T follicular helper cell (primary cell): ENCODE data around the gene TRERF1.

Experiments used
- DNase-seq: peaks from one replicate; pipeline ENCODE4 v3.0.0-alpha.2; 2020; ENCODE audit warnings: low read depth

The TRERF1 gene

DNA sequence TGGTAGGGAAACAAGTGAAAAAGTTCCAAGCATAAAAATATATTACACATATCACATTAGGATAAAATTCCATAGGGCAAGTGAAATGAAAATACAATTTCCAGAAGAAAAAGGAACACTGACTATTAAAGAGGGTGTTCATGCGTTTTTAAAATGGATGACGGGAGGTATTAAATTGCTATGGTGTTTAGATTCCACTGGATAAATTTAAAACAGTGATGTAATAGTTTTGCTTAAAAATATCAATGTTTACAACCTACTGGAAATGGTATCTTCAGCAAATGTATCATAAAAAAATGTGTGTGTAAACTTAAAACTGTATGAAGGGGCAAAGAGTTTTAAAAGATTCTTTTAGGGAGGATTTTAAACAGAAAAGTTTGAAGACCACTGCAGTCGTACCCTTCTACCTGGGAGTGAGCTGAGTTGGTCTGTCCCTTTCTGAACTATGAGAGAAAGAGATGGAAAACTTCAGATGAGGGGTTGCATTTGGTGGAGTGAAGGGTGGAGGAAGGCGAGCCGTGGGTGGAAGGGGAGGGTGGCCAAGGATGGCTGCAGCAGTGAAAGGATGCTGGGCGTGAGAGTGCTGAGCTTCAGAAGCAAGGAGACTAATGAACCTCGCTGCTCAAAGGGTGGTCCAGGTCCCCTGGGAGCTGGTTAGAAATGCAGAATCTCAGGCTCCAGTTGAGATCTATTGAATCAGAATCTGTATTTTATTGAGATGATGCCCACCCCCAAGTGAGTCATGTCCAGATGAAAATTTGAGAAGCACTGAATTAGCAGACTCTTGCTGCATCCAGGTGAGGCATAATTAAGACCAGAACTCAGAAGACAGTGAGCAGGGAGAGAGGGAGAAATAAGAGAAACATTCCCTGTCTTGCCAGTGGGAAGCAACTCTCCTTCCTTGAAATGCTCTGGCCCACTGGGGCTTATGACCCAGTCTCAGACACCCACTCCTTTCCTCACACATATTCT, 179.6 kb downstream of the TRERF1 start:
- no peak for DNase-seq

DNA sequence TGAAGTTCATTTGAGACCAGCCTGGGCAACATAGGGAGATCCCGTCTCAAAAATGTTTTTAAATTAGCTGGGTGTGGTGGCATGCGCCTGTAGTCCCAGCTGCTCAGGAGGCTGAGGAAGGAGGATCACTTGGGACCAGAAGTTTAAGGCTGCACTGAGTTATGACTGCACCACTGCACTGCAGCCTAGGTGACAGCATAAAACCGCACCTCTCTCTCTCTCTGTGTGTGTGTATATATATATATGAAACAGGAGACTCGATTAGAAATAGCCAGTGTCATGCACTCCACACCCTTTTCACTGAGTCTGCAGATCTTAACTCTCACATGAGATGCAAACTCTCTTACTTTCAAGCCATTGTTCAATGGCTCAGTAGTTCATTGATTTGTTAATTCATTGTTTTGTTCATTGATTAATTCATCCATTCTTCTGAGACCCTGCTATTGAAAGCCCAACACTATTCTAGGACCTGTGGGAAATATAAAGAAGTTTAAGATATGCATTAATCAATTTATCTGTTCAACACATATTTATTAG, 181.7 kb downstream of the TRERF1 start:
- DNase-seq, result no peak

DNA sequence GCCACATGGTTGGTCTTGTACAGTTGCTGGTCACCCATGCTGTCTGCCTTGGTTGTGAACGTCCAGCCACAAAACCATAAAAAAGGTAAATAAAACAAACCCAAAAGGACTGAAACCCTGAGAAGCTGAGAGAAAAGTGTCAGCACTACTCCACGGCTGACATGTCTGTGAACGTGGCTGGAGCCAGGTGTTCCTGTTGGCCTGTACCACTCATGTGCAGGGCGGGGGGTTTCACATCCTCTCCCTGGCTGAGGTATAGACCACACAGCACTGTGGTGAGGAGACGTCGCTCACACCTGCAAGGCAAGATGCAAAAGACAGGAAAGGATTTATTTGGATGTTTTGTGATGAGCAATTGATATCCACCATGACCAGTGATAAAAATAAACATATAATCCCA, 182.2 kb downstream of the TRERF1 start:
- no peak for DNase-seq

DNA sequence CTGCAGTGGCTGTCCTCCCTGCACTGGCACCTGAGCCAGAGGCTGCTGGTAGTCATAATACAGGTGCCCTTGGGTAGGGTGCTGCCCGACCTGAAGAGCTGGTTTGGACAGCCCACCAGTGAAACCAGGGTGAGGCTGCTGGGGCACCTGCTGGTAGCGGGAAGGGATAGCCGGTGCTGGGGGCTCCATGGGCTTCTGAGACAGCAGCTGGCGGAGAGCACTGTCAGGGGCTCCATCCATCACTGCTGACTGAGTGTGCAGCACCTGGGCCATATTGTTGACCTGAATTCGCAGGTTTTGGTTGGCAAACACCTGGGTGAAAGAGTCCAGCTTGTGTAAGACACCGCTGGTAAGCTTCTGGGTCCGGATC, 182.9 kb downstream of the TRERF1 start:
- no peak for DNase-seq

DNA sequence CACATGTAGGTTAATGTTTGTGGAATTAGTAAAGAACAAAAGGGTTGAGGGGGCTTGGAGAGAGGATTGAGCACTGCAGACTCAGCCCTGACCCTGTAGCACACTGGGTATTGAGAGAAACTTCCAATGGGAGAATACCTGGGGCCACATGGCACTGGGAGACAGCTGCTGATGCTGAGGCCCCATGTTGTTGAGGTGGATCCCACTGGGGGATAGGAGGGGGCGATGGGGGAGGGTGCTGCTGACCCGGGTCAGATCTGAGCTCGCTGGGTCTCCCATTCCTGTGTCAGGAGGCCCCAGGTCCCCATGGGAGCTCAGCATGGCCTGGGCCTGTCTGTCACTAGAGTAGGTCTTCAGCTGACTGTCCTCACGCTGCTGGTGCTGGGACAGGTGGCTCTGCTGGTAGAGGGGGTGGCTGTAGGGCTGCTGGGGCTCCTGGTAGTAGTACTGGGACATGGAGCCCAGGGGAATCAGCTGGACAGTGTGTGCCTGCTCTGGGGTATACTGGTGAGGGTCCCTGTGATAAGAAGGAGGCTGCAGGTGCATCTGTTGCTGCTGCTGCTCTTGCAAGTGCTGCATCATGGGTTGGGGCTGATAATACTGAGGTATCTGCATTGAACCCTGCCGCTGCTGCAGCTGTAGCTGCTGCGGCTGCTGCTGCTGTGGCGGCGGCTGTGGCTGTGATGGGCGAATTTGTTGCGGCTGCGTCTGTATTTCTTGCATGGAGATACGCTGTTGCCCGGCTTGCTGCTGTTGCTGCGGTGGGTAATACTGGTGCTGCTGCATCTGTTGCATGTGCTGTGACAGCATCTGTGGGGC, 183.5 kb downstream of the TRERF1 start:
- DNase-seq, result no peak

DNA sequence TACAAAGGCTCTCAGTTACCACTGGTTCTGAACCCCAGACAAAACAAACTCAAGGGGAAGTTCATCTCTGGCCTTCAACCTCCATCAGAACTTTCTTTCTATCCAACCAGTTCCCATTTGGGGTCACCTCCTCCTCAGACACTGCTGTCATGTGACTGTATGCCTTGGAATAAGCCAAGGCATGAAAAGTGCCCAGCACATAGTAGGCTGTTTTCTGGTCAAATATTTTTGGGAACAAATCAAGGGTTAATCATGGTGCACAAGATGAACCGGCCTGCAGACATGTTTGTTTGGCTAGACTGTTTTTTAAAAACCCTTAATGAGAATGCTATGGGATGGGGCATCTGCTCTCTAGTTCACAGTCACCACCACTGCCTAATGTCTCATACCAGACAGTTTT, 185.2 kb downstream of the TRERF1 start:
- no peak for DNase-seq

DNA sequence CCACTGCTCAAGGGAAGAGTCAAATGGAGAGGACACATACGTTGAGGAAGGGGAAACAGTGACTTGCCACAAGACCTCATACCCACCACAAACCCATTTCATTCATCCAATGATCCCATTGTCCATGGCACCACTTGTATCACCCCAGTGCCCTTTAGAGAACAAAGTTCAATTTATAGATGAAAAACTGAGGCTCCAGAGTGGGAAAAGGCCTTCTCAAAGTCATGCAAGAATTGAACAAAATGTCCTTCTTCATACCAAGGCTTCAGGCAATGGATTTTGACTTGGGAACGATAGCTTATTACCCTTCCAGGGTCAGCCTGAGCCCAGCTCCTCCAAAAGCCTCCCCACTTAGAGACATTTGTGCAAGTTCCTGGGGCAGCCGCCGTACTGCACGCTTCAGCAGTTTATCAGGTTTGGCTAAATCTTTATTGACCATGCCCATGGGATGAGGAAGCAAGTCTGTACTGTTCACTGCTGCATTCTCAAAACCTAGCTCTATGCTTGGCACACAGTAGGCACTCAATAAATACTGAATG, 186.8 kb downstream of the TRERF1 start:
- no peak for DNase-seq

DNA sequence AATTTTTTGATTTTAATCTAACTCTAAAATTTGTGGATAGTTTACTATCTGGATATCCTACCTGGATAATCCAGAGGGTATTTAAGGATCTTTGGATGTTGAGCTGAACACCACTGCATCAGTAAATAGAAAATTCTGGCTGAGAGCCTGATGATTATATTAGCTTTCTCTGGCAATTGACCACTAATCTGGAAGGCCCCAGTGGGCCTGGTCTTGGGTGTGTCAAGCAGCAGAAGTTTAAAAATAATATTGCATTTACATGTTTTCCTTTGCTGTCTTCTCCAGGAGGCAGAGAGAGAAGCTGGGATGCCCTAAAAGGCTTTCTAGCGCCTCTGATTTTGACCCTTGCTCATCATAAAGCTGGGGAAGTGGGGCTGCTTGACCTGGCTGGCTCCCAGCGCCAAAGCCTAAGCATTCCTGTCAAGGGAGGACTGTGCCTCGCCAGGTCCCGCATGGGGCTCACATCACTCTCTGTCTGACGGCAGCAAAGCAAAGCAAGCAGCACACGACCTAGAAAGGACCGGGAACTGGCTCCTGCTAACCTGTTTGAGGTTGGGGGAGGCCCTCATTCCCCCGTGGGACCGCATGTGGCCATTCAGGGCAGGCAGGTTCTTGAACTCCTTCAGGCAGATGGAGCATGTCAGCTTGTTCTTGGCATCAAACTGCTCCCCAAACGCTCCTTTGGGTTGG, 187.4 kb downstream of the TRERF1 start:
- DNase-seq, result no peak

DNA sequence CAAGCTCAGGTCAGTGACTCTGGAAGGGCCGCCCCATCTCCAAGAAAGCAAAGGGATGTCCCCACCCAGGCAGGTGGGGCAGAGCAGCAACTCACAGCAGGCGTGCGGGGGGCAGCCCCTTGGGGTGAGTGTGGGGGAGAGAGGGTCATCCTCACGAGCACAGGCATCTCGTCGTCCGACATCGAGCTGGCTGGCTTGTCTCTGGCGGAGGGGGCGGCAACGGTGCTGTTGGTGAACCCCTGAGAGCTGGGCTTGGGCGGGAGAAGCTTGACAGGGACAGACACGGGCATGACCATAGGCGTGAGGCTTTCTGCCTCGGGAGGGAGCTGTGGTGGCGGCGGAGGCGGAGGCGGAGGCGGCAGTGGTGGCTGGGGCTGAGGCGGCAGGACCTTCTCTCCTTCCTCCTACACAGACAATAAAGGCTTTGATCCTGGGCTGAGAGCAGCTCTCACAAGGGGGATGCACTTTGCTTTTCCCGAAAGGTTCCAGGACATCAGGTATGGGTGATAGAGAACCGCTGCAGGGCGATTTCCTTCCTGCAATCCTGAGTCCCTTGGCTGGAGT, 188.5 kb downstream of the TRERF1 start:
- no peak for DNase-seq

DNA sequence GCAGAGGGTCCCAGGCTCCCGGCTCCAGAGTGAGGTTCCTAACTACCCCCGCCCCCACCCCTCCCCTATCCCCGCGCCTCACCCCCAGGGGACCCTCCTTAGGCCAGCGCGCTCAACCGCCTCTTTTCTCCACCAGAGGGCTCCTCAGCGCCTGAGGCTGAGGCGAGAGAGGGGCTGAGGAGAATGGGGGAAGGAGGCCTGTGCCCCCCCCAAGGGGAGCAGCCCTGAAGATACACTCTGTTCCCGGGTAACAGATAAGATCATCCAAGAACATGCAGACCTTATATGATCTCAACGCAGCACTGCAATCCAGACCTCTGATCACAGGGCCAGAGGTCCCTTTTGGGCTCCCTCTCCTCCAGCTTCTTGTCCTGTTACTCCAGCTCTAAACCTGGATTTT, 190.8 kb downstream of the TRERF1 start:
- no peak for DNase-seq

DNA sequence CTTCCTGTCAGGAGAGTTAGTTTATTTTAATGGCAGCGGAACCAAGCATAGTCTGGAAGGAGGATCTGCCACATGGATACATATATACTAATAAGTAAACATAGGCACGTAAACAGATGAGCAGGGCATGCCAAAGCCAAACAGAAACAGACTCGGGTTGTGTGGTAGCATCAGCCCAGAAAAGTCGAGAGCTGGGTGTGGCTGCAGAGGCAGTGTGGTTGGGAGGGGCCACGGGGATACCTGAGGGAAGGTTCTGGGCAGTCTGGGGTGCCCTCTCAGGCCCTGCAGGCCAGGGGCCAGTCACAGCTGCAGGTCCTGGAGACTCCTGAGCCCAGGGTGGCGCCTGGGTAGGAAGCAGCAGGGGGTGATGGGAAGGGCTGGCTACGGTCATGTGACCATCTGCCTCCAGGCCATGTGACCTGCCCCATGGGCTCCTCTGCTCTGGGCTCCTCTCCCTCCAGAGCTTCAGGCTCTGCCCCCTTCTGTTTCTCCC, 191.3 kb downstream of the TRERF1 start:
- DNase-seq, result no peak

DNA sequence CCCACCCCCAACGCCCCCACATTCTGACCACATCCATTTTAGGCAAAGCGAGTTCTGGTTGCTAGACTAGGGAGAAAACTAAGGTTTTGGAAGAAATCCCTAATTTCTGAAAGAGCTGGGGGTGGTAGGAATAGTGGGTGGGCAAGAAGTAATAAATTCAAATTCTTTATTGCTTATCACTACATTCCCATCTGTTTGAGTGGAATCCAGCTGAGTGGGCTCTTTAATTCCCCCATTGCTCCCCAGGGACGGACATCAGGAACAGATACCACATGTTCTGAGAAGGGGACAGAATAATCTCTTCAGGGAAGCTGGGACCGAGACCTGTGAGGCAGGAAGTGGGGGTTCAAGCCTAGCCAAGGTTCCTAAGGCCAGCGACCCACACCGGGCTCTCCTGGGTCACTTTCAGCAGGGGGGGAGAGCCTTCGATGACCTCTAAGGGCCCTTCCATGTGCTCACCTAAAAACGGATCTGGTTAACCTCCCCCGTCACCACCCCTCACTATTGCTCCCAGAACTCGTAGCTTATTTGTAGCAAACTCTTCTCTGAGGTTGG, 191.8 kb downstream of the TRERF1 start:
- DNase-seq, result no peak

DNA sequence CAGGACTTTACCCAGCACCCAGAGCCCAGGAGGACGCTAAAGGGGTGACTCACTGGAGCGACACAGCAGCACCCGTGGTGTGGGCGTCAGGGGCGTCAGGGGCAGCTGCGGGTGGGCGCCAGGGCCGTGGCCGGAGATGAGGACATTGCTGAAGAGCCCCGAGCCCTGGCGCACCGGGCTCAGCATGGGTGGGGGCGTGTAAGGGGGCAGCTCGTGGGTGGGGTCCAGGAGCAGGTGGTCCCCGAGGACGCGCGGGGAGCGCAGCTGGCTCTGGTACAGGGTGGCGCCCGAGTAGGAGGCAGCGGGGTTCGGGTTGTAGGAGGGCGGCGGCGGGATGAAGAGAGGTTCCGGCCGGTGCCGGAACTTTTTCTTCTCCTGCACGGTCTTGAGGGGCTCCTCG, 192.4 kb downstream of the TRERF1 start:
- no peak for DNase-seq

DNA sequence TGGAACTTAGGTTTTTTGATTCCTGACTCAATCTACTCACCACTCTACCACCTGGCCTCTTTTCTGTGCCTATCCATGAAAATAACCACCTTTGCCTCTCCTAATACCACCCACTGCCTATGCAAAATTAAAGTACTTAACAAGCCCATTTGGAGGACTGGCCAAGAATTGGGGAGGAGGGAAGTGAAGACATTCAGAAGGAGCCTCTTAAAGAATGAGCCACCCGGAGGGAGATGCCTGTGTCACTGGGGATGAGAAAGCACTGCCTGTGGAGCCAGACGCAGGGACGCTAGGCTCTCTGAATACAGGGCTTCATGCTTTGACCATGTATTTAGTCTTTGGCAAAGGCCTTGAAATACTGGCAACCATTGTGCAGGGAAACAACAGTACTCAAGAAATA, 194.1 kb downstream of the TRERF1 start:
- DNase-seq, result no peak

DNA sequence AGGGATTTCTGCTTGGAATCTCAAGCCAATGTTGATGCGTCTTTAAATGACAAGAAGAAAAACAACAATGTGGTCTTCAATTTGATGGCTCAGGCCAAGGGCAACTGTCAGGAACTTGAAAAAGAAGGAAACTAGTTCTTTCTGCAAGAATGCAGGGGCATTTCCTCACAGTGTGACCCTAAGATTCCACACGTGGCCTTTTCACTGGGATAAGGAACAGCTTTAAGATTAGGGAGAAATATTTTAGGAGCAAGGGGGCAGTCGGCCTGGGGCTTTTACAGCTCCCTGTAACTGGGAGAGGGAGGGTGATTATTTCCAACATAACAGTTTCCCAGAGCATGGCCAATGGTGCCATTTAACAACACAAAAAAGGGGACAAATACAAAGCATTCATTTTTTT, 194.7 kb downstream of the TRERF1 start:
- no peak for DNase-seq

DNA sequence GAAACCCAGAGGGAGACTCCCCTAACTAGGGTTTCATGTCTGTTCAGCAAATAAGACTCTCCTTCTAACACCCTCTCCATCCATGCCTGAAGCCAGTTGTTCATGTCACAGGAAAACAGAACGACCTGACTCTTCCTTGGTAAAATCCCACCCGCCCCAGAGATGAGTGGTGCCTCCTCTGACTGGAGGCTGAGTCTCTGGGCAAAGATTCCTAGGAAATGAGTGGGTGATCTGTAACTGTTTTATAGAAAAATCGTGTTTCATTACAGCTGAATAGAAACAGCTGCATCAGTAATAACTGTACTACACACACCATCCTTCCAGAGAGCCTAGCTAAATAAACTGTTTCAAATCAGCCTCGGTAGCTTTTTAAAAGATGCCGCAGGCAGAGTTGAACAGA, 196.7 kb downstream of the TRERF1 start:
- no peak for DNase-seq

DNA sequence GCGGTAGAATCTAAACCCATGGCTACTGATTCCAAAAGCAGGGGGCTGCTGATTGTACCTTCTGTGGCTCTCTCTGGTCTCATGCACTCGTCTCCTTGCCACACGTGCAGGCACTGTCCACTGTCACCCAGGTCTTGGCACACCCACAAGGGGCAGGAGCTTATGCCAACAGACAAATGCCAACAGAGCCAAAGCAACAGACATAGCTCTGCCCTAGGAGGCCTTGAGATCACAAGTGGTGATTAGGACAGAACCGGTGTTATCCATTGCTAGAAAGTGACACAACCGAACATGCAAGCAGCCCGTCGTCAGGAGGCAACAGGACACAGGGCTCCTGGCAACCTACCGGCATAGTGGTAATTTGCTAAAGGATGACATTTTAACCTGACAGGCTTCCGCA, 197.2 kb downstream of the TRERF1 start:
- no peak for DNase-seq

DNA sequence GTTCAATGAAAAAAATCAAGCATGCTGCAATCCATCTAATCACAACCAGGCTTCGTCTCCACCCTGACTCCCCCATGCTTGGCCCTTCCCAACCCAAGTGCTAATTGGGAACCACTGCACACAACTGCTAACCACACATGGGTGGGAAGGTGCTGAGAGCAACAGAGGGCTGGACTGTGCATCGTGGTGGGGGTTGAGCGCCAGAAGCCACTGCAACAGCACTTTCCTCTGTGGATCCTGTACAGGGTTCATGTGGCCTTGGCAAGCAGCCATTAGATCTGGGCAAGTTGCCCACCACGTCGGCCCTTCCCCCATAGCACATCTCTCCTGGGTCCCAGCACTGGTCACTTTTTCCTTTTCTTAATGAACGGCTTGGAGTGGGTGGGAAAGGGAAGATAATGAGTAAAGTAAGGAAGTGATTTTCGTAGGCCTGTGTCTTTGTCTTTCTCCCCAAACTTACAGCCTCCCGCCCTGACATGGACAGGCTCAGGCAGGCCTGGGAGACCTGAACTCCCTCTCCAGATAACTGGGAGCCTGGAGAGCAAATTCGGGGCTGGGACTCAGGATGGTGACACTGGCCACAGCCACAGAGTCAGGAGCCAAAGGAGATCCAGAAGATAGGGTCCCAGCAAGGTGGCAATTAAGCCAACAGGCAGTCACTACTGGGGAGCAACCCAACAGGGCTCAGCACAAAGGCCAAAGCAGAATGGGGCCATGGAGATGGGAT, 199.7 kb downstream of the TRERF1 start:
- no peak for DNase-seq

DNA sequence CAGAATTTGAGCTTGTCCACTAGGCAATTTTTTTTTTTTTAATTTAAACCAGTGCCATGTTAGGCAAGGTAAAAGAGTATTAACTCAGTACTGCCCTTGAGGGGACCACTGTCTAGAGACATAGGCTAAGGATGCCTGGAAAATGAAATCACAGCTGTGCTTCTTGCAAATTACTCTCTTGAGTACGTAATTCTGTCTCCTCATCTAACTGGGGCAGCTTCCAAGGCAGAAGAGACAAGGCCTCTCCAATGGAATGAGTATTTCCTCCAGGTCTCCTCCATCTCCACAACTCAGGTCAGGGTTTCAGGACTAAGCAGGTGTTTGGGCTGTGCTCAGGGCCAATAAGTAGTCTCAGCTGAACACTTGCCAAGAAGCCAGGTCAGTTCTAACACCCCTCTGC, 200.2 kb downstream of the TRERF1 start:
- DNase-seq, result no peak

DNA sequence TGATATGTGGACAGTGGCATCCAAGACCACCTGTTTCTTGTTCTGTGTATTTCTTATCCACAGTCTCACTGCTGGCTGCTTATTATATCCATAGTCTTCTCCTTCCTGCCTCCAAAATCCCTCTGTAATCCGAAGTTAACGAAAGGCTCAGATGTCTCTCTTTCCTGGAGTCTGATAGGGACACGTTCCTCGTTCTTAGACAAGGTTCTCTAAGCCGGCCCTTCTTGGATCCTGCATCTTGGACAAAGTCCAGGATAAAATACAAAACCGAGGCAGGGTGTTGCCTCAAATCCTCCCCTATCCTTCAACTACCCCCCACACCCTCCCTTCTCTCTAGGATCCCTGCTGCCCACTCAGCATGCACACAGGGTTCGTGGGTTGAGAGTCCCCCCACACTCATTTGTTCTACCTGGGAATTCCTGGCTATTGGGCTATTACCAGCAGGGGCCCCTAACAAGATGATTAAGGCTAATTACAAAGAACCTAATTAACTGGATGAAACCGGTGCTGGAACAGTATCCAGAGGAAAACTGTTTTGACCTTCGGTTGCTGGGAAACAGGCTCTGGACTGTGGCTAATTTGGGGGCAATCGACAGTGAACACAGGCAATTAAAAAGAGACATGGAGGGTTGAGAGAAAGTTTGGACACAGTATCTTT, 201.3 kb downstream of the TRERF1 start:
- no peak for DNase-seq
